Measurements from ENCODE around the gene KCTD20.

KCTD20 gene

DNA sequence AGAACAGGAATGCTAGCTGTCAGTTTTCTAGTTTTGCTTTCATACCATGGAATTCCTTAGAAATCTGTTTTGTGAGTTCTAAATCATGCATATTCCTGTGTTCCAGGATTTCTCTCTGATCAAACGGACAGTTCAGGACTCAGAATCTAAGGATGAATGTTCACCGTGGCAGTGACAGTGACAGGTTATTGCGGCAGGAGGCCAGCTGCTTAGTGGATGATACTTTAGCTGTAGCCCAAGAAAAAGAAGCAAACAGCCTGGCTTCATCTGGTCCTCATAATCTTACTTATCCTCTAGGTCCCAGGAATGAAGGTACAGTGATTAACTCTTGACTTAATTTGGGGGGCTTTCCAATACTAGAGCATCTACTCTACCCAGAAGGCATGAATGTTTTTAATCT is 27.1 kb downstream of the KCTD20 start:
- no peak for TF ChIP-seq REST (IDR thresholded peaks at IDR 0.05; ENCODE audit: low read depth)
- no peak for TF ChIP-seq RAD21 (IDR thresholded peaks at IDR 0.05; ENCODE audit: low read depth)
- TF ChIP-seq YY1 (IDR thresholded peaks at IDR 0.05; ENCODE audit: low read depth), result no peak
- TF ChIP-seq MAX (IDR thresholded peaks at IDR 0.05), result no peak
- no peak for TF ChIP-seq EGR1 (IDR thresholded peaks at IDR 0.05)
- no peak for TF ChIP-seq ZBTB7A (IDR thresholded peaks at IDR 0.05; ENCODE audit: low read depth)
- TF ChIP-seq NFIC (IDR thresholded peaks at IDR 0.05), result no peak
- no peak for TF ChIP-seq CREB1 (IDR thresholded peaks at IDR 0.05; ENCODE audit: low read depth)
- TF ChIP-seq TEAD4 (IDR thresholded peaks at IDR 0.05), result no peak
- TF ChIP-seq USF1 (IDR thresholded peaks at IDR 0.05), result no peak
- no peak for TF ChIP-seq CEBPB (IDR thresholded peaks at IDR 0.05)

DNA sequence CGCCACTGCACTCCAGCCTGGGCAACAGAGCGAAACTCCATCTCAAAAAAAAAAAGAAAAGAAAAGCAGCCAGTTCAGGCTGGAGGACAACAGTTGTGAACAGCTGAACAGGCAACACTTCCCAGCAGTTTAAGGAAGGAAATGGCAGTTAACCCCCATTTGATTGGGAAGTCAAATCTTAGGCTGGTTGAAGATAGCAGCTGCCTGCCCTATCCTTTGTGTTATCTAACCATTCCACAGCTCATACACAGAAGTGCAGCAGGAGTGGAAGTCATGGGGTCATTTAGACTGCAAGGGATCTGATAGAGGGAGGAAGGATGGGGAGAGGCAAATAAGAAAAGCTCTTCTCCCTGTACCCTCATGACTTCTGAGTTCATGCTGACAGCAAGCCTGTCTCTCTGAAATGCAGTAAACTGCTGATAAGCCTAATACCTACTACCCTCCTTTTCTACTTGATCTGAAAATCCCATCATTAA is 35.3 kb downstream of the KCTD20 start:
- TF ChIP-seq MAX (IDR thresholded peaks at IDR 0.05) (no peak), ZBTB7A (IDR thresholded peaks at IDR 0.05; ENCODE audit: low read depth) (no peak), TAF1 (IDR thresholded peaks at IDR 0.05; ENCODE audit: low read depth) (no peak), REST (IDR thresholded peaks at IDR 0.05; ENCODE audit: low read depth) (no peak), CEBPB (IDR thresholded peaks at IDR 0.05) (no peak), FOXM1 (IDR thresholded peaks at IDR 0.05; ENCODE audit: borderline replicate concordance, low read depth) (no peak), NFIC (IDR thresholded peaks at IDR 0.05) (no peak), YY1 (IDR thresholded peaks at IDR 0.05; ENCODE audit: low read depth) (no peak), RAD21 (IDR thresholded peaks at IDR 0.05; ENCODE audit: low read depth) (no peak), EP300 (IDR thresholded peaks at IDR 0.05; ENCODE audit: borderline replicate concordance) (no peak), TCF12 (IDR thresholded peaks at IDR 0.05; ENCODE audit: low read depth) (no peak)

DNA sequence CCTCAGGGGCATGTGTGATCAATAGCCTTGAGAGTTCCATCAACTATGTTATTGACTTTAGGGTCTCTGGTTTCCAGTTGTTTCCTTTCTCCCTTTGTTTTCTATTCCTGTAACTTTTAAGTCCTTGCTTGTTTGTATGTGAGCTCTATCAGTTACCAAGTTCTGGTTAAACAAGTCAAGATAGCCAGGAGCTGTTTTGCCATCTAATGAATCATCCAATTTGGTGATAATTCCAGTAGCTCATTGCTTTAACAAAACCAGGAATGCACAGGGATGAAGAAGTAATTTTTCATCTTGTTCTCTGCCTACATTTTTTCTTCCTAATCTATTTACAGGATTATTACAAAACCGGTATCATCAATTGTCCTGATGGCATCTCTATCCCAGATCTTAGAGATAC is 36.5 kb downstream of the KCTD20 start:
- TF ChIP-seq USF1 (IDR thresholded peaks at IDR 0.05), result no peak
- TF ChIP-seq CEBPB (IDR thresholded peaks at IDR 0.05), result no peak
- TF ChIP-seq NFIC (IDR thresholded peaks at IDR 0.05), result no peak
- no peak for TF ChIP-seq EP300 (IDR thresholded peaks at IDR 0.05; ENCODE audit: borderline replicate concordance)
- TF ChIP-seq ZBTB7A (IDR thresholded peaks at IDR 0.05; ENCODE audit: low read depth), result no peak
- TF ChIP-seq REST (IDR thresholded peaks at IDR 0.05; ENCODE audit: low read depth), result no peak
- TF ChIP-seq MAX (IDR thresholded peaks at IDR 0.05), result no peak
- TF ChIP-seq TAF1 (IDR thresholded peaks at IDR 0.05; ENCODE audit: low read depth), result no peak

- TF ChIP-seq TAF1 (IDR thresholded peaks at IDR 0.05; ENCODE audit: low read depth) (no peak), NFIC (IDR thresholded peaks at IDR 0.05) (no peak), CEBPB (IDR thresholded peaks at IDR 0.05) (no peak), MAX (IDR thresholded peaks at IDR 0.05) (no peak), FOXM1 (IDR thresholded peaks at IDR 0.05; ENCODE audit: borderline replicate concordance, low read depth) (no peak), RAD21 (IDR thresholded peaks at IDR 0.05; ENCODE audit: low read depth) (no peak)
These were observed 41.9 kb downstream of the KCTD20 start for GRCh38 chr6:36484736-36485135.

DNA sequence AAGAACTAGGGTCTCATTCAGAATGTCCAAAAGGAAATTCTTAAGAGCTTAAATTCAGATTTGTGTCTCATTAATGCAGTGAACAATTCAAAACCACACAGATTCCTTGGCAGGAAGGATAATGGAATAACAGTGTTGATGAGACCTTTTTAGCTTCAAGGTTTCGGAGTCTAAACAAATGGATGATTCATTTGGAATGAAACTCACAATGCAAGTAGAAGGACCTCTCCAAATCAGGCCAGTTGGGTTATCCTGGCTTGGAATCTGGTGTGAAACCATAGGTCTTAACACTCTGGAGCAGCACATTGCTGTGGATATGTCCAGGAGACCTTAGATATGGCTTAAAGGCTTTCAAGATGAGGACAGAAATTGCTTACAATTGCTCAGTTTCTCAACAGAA is 44.9 kb downstream of the KCTD20 start:
- no peak for TF ChIP-seq NFIC (IDR thresholded peaks at IDR 0.05)
- no peak for TF ChIP-seq EGR1 (IDR thresholded peaks at IDR 0.05)
